Smooth muscle cell (in vitro differentiated cells): Measurements from ENCODE around the gene LRRC37A. TPM values are rescaled to one million over a fixed set of nuclear protein-coding genes. Genes with fewer than 3 reads are reported as not detected.

Experiments
- polyA plus RNA-seq: library from polyadenylated mRNA; unstranded; fragments of >200 nt; fragmentation: Nextera tagmentation; extraction: Ambion mirVana; gene quantifications from 2 replicates; pipeline ENCODE4 v1.2.1, GENCODE V29; 2016
- small RNA-seq: library from RNA; depleted of rRNA; stranded (forward); fragments of <200 nt; gene quantifications from one replicate; pipeline ENCODE3, GENCODE V24; 2014
- total RNA-seq: library from RNA; depleted of rRNA; stranded (reverse); fragments of >200 nt; gene quantifications from 2 replicates; pipeline ENCODE4 v1.2.3, GENCODE V29; 2014

Gene LRRC37A
- total and polyA plus RNA-seq, 2 experiments from 2014 or later, result 0.46 to 0.99 TPM

Small RNAs within 50 kb of the gene (small RNA-seq; reads per million reads assigned to genes)
- not detected for gene RN7SL656P

Other genes with a start within 250 kb of the LRRC37A start
- 59.9 and 69.7 TPM in 2 replicates for gene KANSL1, start 101.7 kb upstream of the LRRC37A start, total RNA-seq
- 16.9 and 23.2 TPM in 2 replicates for gene KANSL1, start 101.7 kb upstream of the LRRC37A start, polyA plus RNA-seq
- 11.8 and 25.1 TPM in 2 replicates for gene ARL17B, start 66.6 kb downstream of the LRRC37A start, total RNA-seq
- gene ARL17B, start 66.6 kb downstream of the LRRC37A start, polyA plus RNA-seq, result 8.2 and 10.4 TPM in 2 replicates
- gene LRRC37A2, start 217.3 kb downstream of the LRRC37A start, total RNA-seq, result 7.1 and 8.7 TPM in 2 replicates
- 5.2 and 7.4 TPM in 2 replicates for gene LRRC37A2, start 217.3 kb downstream of the LRRC37A start, polyA plus RNA-seq